Measurements from ENCODE around the gene CDH23. TPM values are rescaled to one million over a fixed set of nuclear protein-coding genes. Genes with fewer than 3 reads are reported as not detected.

Gene CDH23
- total RNA-seq, 3 donors from 2014 or later: 1.8 to 3.6 (median 3.0) TPM

- H3K9me3 ChIP-seq: no peaks in the 10 kb centered on the region
- H3K4me3 ChIP-seq: no peak overlapping the region
- no peak for DNase-seq
- no peaks in the 10 kb centered on the region for H3K36me3 ChIP-seq (ENCODE audit: low read depth)
- TF ChIP-seq CTCF (IDR thresholded peaks at IDR 0.05): no peak
- H3K4me1 ChIP-seq (ENCODE audit: low read depth): peaks cover 7% of the 10 kb centered on the region
- intact Hi-C loops (cut with DNase I, micrococcal nuclease): no loop called here
- no peak for ATAC-seq
These were observed 214.4 kb downstream of the CDH23 start for GRCh38 chr10:71611131-71611530.

- Histone ChIP-seq H3K36me3 (ENCODE audit: low read depth) (no peaks in the 10 kb centered on the region), H3K9me3 (no peaks in the 10 kb centered on the region), H3K4me3 (no peak overlapping the region), H3K4me1 (ENCODE audit: low read depth) (peaks cover 7% of the 10 kb centered on the region)
- TF ChIP-seq CTCF (IDR thresholded peaks at IDR 0.05): no peak
- intact Hi-C loops (cut with DNase I, micrococcal nuclease): no loop called here
- DNase-seq: no peak
- ATAC-seq: no peak
These were observed 215.1 kb downstream of the CDH23 start for GRCh38 chr10:71611709-71612422.

- Histone ChIP-seq H3K4me1 (ENCODE audit: low read depth) (peaks cover 7% of the 10 kb centered on the region), H3K36me3 (ENCODE audit: low read depth) (no peaks in the 10 kb centered on the region), H3K9me3 (no peaks in the 10 kb centered on the region), H3K4me3 (no peak overlapping the region)
- TF ChIP-seq CTCF (IDR thresholded peaks at IDR 0.05): no peak
- DNase-seq (peak in 2 of 3 donors; percentile 66 to 82), ATAC-seq (peak; percentile 93)
- intact Hi-C loops (cut with DNase I, micrococcal nuclease): no loop called here
These were observed 216.6 kb downstream of the CDH23 start for GRCh38 chr10:71613261-71613777.

GRCh38 chr10:71613877-71614276 lies 217.2 kb downstream of the CDH23 start:
- intact Hi-C loops (cut with DNase I, micrococcal nuclease): no loop called here

GRCh38 chr10:71614946-71615345 lies 218.2 kb downstream of the CDH23 start:
- TF ChIP-seq CTCF (IDR thresholded peaks at IDR 0.05): no peak
- intact Hi-C loops (cut with DNase I, micrococcal nuclease): no loop called here
- H3K4me3 ChIP-seq: no peak overlapping the region
- no peaks in the 10 kb centered on the region for H3K9me3 ChIP-seq
- no peaks in the 10 kb centered on the region for H3K36me3 ChIP-seq (ENCODE audit: low read depth)
- peaks cover 7% of the 10 kb centered on the region for H3K4me1 ChIP-seq (ENCODE audit: low read depth)
- ATAC-seq (no peak), DNase-seq (no peak)

More at GRCh38 chr10:71613877-71614276, 217.2 kb downstream of the CDH23 start:
- no peaks in the 10 kb centered on the region for H3K9me3 ChIP-seq
- no peak for TF ChIP-seq CTCF (IDR thresholded peaks at IDR 0.05)
- DNase-seq (no peak), ATAC-seq (no peak)
- no peaks in the 10 kb centered on the region for H3K36me3 ChIP-seq (ENCODE audit: low read depth)
- peaks cover 7% of the 10 kb centered on the region for H3K4me1 ChIP-seq (ENCODE audit: low read depth)
- no peak overlapping the region for H3K4me3 ChIP-seq
